GM19035 (cell line): Measurements from ENCODE around the gene SBNO2.

Experiments used
- ATAC-seq: cut with Tn5 transposase; IDR thresholded peaks from one replicate; pipeline ENCODE4 v1.9.1; 2021; ENCODE audit not compliant: unreplicated experiment

SBNO2 gene

DNA sequence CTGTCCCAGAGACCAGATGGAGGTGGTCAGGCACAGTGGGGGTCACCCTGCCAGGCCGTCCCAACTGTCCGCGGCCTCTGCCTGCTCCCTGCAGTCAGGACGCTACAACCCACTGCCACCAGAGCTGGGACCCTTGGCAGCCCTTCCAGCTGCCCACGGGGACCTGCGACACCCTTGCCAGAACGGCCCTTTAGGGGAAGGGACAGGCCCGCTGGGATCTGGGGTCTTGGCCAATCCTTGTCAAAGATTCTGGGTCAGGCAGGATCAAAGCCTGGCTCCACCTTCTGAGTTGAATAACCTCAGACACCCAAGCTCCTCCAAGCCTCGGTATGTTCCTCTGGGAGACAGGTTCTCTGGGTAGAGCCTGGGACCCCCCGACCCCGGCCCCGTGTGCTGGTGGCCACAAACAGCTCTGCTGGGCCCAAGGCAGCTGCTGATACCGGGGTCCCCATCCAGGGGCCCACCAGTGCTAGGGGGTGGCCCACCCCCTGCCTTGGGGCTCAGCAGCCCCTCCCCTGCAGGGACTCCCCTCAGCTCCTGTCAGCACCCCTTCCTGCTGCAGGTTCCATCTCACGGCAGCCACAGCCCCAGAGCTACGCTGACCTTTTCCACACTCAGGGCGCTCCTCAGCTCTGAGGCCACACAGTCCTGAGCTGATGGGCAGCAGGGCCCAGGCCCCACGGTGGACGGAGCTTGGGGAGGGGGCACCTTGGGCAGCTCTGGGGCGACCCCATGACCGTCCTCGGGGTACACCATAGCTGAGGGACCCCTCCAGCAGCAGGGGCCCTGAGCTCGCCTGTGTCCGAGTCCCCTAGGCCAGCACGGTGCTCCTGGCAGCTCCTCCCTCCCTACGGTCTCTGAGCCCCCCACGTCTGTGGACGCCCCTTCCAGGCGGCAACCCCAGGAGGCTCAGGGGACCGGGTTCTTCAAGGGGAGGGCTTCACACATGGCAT is 18.4 kb downstream of the SBNO2 start:
- no peak for ATAC-seq

- no peak for ATAC-seq
Measured at GRCh38 chr19:1154731-1155351, 19.2 kb downstream of the SBNO2 start.

GRCh38 chr19:1153891-1154730 is 20.0 kb downstream of the SBNO2 start:
- ATAC-seq: no peak

- ATAC-seq: no peak
Measured at GRCh38 chr19:1151917-1152587, 22.0 kb downstream of the SBNO2 start.

DNA sequence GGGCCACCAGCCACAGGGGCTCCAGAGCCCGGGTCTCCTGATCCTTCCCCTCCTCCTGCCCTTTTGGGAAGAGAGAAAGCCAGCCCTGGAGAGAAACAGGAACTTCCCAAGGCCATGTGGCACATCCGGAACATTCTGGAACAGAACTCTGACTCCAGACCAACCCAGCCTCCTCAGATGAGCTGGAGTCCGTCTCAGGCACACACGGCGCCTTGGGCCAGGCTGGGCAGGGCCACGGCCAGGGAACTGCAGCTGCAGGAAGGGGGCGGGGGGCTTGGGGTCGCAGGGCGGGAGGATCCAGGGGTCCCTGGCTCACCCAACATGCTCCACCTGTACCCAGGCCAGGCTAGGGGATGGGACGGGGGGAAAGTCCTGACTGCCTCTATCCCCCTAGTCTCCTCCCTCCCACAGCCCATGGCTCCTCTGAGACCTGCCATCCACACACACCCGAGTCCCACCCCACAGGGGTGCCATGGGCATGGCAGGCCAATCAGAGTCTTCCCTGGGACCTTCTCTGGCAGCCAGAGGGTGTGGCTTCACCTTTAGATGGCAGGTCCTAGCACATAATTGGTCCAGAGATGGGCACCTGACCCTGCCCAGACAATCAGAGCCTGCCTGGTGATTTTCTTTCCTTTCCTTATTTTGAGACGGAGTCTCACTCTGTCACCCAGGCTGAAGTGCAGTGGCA is 22.9 kb downstream of the SBNO2 start:
- no peak for ATAC-seq

GRCh38 chr19:1150333-1151036 is 23.6 kb downstream of the SBNO2 start:
- no peak for ATAC-seq

DNA sequence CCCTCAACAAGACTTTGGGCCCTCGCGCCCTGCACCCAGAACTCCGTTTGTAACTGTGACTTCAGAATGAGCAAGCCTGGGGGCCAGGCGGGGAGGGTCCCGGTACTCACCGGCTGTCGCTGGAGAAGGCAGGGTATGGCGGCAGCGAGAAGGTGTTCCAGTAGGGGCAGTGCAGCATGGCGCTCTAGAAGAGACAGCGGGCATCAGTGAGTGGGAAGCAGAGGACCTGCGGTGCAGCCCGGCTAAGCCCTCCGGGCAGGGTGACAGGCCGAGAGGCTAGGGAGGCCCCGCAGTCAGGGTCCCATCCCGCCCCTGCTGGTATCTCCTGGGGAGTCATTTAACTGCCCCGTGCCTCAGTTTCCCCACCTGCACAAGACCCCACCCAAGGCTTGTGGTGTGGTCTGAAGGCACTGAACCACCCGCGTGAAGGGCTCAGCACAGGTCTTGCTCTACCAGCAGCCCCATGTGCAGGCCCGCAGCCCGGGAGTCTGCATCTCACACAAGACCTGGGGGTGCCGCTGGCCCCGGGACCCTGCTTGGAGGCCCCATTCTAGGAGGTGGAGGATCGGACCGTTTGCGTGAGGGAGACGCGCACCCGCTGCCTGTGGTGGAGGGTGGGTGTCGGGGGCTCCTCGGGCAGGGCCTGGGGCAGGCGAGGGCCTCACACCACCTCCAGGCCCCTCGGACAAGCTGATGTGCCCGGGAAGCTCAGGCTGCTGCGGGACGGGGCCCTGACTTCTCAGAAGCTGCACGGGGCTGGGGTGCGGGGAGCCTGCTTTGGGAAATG is 24.6 kb downstream of the SBNO2 start:
- no peak for ATAC-seq

DNA sequence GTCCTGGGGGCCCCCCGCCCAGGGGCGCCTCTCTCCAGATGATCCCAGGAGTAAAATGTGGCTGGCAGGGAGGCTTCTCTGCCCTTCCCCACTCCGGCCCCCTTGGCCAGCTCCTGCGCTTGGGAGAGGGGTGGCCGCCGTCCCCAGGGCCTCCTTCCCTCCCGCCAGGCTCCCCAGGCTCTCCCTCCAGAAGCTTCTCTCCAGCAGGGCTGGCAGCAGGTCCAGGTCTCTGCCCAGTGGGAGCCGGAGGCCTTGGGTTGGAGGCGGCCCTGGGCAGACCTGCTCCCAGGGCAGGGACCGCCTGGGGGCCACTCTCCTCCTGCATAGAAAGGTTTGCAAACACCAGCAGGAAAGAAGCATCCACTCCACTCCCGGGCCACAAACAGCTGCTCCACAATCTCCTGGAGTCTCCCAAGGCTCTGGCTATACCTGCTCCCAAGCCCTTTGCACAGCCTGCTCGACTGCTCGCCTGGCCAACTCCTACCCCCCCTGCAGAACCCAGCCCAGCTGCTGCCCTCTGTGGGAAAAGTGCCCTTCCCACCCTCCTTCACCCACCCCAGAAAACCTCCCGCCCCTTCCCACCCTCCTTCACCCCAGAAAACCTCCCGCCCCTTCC is 26.0 kb downstream of the SBNO2 start:
- no peak for ATAC-seq

DNA sequence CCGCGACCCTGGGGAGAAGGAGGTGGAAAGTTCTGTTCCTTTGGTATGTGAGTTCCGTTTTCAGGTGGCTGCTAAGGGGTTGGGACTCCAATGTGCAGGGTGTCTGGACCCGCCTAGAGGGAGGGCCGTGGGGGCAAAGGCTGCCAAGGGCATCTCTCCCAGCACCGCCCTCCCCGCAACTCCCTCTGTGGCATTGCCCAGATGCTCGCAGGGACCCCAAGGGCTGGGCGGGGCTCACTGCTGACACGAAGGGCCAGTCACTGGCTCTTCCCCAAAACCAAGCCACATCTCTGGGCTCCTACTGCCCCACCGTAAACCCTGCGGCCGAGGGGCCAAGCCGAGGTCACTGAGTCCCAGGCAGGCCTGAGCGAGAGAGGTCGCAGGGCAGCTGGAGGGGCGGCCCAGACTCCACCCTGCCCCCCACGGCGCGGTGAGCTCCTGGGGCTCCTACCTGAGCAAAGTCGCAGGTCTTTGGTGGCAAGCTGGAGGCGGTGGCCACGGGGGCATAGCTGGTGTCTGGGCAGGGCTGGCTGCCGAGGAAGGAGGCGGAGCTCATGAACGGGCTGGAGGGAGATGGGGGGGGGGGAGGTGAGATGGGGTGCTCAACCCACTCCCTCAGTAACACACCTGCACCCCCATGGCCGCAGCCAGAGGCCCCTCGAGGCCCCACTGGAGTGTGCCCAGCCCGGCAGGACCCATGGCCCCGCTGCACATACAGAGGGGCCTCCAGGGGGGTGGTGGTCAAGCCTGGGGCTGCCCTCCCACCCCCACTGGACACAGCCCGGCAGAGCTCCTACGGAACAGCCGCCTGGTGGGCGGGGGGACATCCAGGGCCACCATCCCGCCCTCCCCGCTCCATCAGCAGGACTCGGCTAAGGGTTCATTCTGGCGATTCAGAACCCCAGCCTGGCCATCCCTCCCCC is 26.9 kb downstream of the SBNO2 start:
- ATAC-seq: no peak

GRCh38 chr19:1146412-1146699 is 27.7 kb downstream of the SBNO2 start:
- no peak for ATAC-seq

DNA sequence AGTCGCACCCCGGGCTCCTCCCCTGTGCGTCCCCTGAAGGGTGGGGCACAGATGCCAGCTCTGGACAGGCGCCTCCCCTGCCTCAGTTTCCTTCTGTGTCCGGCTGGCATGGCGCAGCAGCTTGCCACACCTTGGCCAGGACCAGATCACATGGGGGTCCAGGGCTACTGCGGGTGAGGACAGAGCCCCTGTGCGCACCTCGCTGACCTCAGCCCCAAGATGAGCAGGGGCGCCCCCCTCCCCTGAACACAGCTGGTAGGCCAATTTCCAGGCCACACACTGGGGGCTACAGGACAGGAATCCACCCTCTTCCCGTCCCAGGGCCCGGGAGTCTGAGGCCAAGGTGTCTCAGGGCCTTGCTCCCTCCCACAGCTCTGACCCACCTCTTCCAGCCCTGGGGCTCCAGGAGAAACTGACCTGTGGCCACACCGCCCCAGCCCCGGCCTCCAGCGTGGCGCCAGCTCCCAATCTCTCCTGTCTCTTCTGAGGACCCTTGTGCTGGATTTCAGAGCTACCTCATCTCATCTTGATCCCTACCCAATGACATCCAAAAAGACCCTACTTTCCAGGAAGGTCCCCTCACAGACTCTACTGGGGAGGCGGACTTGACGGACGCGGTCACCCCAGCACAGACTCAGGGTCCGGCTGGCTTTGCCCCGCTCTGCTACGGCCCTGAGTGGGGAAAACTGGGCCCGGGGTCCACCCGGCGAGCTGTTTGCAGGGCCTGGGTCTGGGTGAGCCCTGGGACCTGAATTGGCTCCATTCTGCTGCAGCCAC is 28.2 kb downstream of the SBNO2 start:
- no peak for ATAC-seq

- no peak for ATAC-seq
Measured at GRCh38 chr19:1144741-1145140, 29.3 kb downstream of the SBNO2 start.

DNA sequence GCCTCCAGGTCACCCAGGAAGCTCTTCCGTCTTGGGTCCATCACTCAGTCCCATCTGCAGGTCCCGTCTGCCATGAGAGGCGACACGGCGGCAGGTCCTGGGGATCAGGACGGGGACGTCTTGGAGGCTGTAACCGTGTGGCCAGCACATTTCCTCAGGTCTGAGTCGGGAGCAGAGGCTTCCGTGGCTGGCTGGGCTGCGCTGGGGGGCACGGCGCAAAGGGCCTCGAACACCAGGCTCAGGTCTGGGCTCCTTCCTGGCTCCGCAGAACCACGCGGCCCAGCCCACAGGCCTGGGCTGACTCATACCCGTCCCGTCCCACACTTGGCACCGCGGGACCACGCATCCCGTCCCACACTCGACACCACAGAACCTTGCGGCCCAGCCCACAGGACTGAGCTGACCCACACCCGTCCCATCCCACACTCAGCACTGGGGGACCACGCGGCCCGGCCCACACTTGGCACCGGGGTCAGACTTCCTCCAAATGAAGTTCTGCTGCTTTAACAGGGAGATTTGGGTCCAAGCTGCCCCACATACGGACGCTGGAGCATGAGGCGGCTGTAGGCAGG is 30.2 kb downstream of the SBNO2 start:
- no peak for ATAC-seq

DNA sequence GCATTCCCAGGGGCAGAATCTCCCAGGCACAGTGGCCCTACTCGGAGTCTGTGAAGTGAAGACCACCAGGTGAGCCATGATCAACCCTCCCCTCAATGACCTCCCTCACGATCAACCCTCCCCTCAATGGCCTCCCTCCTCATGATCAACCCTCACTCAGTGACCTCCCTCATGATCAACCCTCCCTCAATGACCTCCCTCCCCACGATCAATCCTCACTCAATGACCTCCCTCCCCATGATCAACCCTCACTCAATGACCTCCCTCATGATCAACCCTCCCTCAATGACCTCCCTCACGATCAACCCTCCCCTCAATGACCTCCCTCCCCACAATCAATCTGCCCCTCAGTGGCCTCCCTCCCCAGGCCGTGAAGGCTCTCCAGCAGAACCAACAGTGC is 32.1 kb downstream of the SBNO2 start:
- ATAC-seq: no peak

GRCh38 chr19:1140272-1141027 is 33.6 kb downstream of the SBNO2 start:
- ATAC-seq: no peak

- ATAC-seq: no peak
Measured at GRCh38 chr19:1139126-1139525, 34.9 kb downstream of the SBNO2 start.
